CD14-positive monocyte (primary cell): ENCODE measurements around the gene SDK1. TPM values are rescaled to one million over a fixed set of nuclear protein-coding genes. Genes with fewer than 3 reads are reported as not detected.

Experiments
- DNase-seq, 3 donors: peaks; one replicate each; pipeline ENCODE4 v3.0.0-alpha.2; 2011 to 2022
- H2AFZ ChIP-seq: 2 replicates; pipeline ENCODE4 v1.6.0; 2012; ENCODE audit warnings: mild to moderate bottlenecking, low read depth, low read length, inconsistent platforms; ENCODE audit not compliant: insufficient read depth, poor library complexity, severe bottlenecking
- H3K27ac ChIP-seq, 2 donors: 1 replicate in 1 of 2; 2 replicates in 1 of 2; pipeline ENCODE4 v1.5.1; 2012 to 2013; ENCODE audit warnings: low read length in 2 of 2, control low read depth in 1 of 2, inconsistent platforms in 1 of 2, low read depth in 1 of 2, mild to moderate bottlenecking in 1 of 2
- H3K27me3 ChIP-seq, 2 donors: one replicate each; pipeline versions ENCODE4 v1.6.0 to v1.6.1; 2011 to 2013; ENCODE audit warnings: low read length in 2 of 2; ENCODE audit not compliant: control insufficient read depth in 2 of 2, insufficient read depth in 2 of 2
- H3K36me3 ChIP-seq, 2 donors: replicated peaks in 1 of 2; 1 replicate in 1 of 2; 2 replicates in 1 of 2; pipeline versions ENCODE4 v1.5.1 to v1.6.1; 2012 to 2013; ENCODE audit warnings: low read length in 2 of 2, control low read depth in 1 of 2, inconsistent platforms in 1 of 2, mild to moderate bottlenecking in 1 of 2; ENCODE audit not compliant: insufficient read depth in 2 of 2, control insufficient read depth in 1 of 2
- H3K4me1 ChIP-seq, 2 donors: 1 replicate in 1 of 2; 2 replicates in 1 of 2; pipeline versions ENCODE4 v1.5.1 to v1.6.1; 2012 to 2013; ENCODE audit warnings: low read length in 2 of 2, control low read depth in 1 of 2, inconsistent platforms in 1 of 2, mild to moderate bottlenecking in 1 of 2, moderate library complexity in 1 of 2; ENCODE audit not compliant: insufficient read depth in 2 of 2, control insufficient read depth in 1 of 2
- H3K4me2 ChIP-seq: replicated peaks from 2 replicates; pipeline ENCODE3; 2012; ENCODE audit warnings: low read length, moderate library complexity, mild to moderate bottlenecking; ENCODE audit not compliant: poor library complexity, severe bottlenecking; ENCODE audit errors: extremely low read depth
- H3K4me3 ChIP-seq, 3 experiments: fragments of 200-600 bp in 1 of 3; sonication (generic) in 1 of 3; replicated peaks in 1 of 3; 1 replicate in 2 of 3; 2 replicates in 1 of 3; pipeline ENCODE4 v1.5.1; 2011 to 2013; ENCODE audit warnings: low read length in 3 of 3, mild to moderate bottlenecking in 3 of 3, control low read depth in 2 of 3, low read depth in 2 of 3, inconsistent platforms in 1 of 3, moderate library complexity in 1 of 3
- H3K79me2 ChIP-seq: 2 replicates; pipeline ENCODE4 v1.6.0; 2012; ENCODE audit warnings: mild to moderate bottlenecking, control low read depth, inconsistent platforms, low read length, moderate library complexity; ENCODE audit not compliant: insufficient read depth
- H3K9ac ChIP-seq: 2 replicates; pipeline ENCODE4 v1.6.0; 2017; ENCODE audit warnings: low read length, mild to moderate bottlenecking; ENCODE audit not compliant: insufficient read depth, poor library complexity, severe bottlenecking
- H3K9me3 ChIP-seq, 2 donors: replicated peaks in 1 of 2; 1 replicate in 1 of 2; 2 replicates in 1 of 2; pipeline versions ENCODE4 v1.5.1 to v1.6.1; 2012 to 2013; ENCODE audit warnings: low read length in 2 of 2, control low read depth in 1 of 2; ENCODE audit not compliant: control insufficient read depth in 1 of 2, insufficient read depth in 1 of 2
- H4K20me1 ChIP-seq: 2 replicates; pipeline ENCODE4 v1.6.0; 2012; ENCODE audit warnings: mild to moderate bottlenecking, low read length, control low read depth, moderate library complexity; ENCODE audit not compliant: insufficient read depth
- H3K27ac Mint-ChIP-seq, 7 donors: one replicate each; pipeline ENCODE4 v1.8.0; 2020; ENCODE audit warnings: mild to moderate bottlenecking in 7 of 7, mixed read lengths in 7 of 7, moderate library complexity in 6 of 7, inconsistent platforms in 2 of 7
- H3K27me3 Mint-ChIP-seq, 3 donors: one replicate each; pipeline ENCODE4 v1.8.0; 2021 to 2022; ENCODE audit warnings: low read depth in 3 of 3, mild to moderate bottlenecking in 3 of 3, mixed read lengths in 3 of 3, moderate library complexity in 3 of 3, inconsistent platforms in 1 of 3
- H3K36me3 Mint-ChIP-seq, 2 donors: one replicate each; pipeline ENCODE4 v1.8.0; 2020; ENCODE audit warnings: mixed read lengths in 2 of 2, inconsistent platforms in 1 of 2, mild to moderate bottlenecking in 1 of 2
- H3K4me1 Mint-ChIP-seq: one replicate; pipeline ENCODE4 v1.8.0; 2020; ENCODE audit warnings: mild to moderate bottlenecking, mixed read lengths
- H3K4me3 Mint-ChIP-seq, 2 donors: one replicate each; pipeline ENCODE4 v1.8.0; 2020; ENCODE audit warnings: mild to moderate bottlenecking in 2 of 2, mixed read lengths in 2 of 2, moderate library complexity in 1 of 2
- H3K9me3 Mint-ChIP-seq, 7 donors: one replicate each; pipeline ENCODE4 v1.8.0; 2020 to 2022; ENCODE audit warnings: mixed read lengths in 7 of 7, mild to moderate bottlenecking in 6 of 7, moderate library complexity in 6 of 7, inconsistent platforms in 2 of 7
- CTCF ChIP-seq: fragments of 200-600 bp; IDR thresholded peaks from one replicate; pipeline ENCODE4 v1.8.0; 2022; ENCODE audit warnings: antibody characterized with exemption, mild to moderate bottlenecking
- WGBS: methylation state at CpG from one replicate; pipeline ENCODE4 v1.1.5; 2013; ENCODE audit warnings: missing lambda C conversion rate; ENCODE audit not compliant: insufficient coverage; 5-methylcytosine and 5-hydroxymethylcytosine counted together
- intact Hi-C, 2 donors: fragments of 100-400 bp; cut with micrococcal nuclease; formaldehyde crosslinking; loops; one replicate each; pipeline versions ENCODE4 v1.15.0 to v1.15.1; 2023
- polyA plus RNA-seq, 3 donors: library from polyadenylated mRNA; depleted of rRNA in 1 of 3; unstranded in 2 of 3; stranded (reverse) in 1 of 3; fragments of 300-500 nt in 2 of 3; fragments of >200 nt in 1 of 3; fragmentation: Illumina TruSeq in 2 of 3; gene quantifications; 1 replicate in 2 of 3; 2 replicates in 1 of 3; pipeline ENCODE4 v1.2.3, GENCODE V29; 2012 to 2021

Gene SDK1
- polyA plus RNA-seq, 3 donors, result 0.01 TPM; not detected in 2

GRCh38 chr7:4270941-4271715 is 970.1 kb downstream of the SDK1 start:
- WGBS, result 84% methylated on average over 12 of the region's 13 CpGs
- peaks cover 10 to 34% (median 25%) of the 10 kb centered on the region in 7 donors for H3K9me3 Mint-ChIP-seq
- no peaks in the 10 kb centered on the region for H3K4me1 Mint-ChIP-seq

GRCh38 chr7:4271716-4272015 is 970.6 kb downstream of the SDK1 start:
- Mint-ChIP-seq H3K27me3 (peaks cover 3 to 7% (median 4%) of the 10 kb centered on the region in 3 donors), H3K27ac (no peak overlapping the region), H3K4me1 (no peaks in the 10 kb centered on the region), H3K4me3 (no peak overlapping the region), H3K9me3 (peaks cover 11 to 37% (median 27%) of the 10 kb centered on the region in 7 donors), H3K36me3 (no peaks in the 10 kb centered on the region)
- no peak overlapping the region for H2AFZ ChIP-seq
- WGBS, result 83% methylated on average over 9 of the region's 10 CpGs
- no peak overlapping the region for H3K4me2 ChIP-seq
- no peaks in the 10 kb centered on the region for H3K79me2 ChIP-seq
- intact Hi-C loops, result no loop called here
- no peaks in the 10 kb centered on the region for H3K36me3 ChIP-seq
- no peaks in the 10 kb centered on the region for H3K4me1 ChIP-seq
- H3K9ac ChIP-seq, result no peak overlapping the region
- H4K20me1 ChIP-seq, result no peaks in the 10 kb centered on the region
- no peak overlapping the region for H3K27ac ChIP-seq
- H3K27me3 ChIP-seq, result no peaks in the 10 kb centered on the region
- H3K9me3 ChIP-seq, result peaks cover 19 to 33% of the 10 kb centered on the region in 2 donors
- no peak for DNase-seq
- H3K4me3 ChIP-seq, result no peak overlapping the region
- TF ChIP-seq CTCF, result no peak

More at GRCh38 chr7:4270941-4271715, 970.1 kb downstream of the SDK1 start:
- intact Hi-C loops, result no loop called here
- H3K27me3 Mint-ChIP-seq, result peaks cover 2 to 10% (median 9%) of the 10 kb centered on the region in 3 donors
- no peak overlapping the region for H3K27ac Mint-ChIP-seq
- no peak overlapping the region for H3K27ac ChIP-seq
- H3K4me3 Mint-ChIP-seq, result no peak overlapping the region
- H2AFZ ChIP-seq, result no peak overlapping the region
- H3K9me3 ChIP-seq, result peaks cover 19 to 33% of the 10 kb centered on the region in 2 donors
- H3K9ac ChIP-seq, result no peak overlapping the region
- H3K4me2 ChIP-seq, result no peak overlapping the region
- no peak overlapping the region for H3K4me3 ChIP-seq
- no peak for TF ChIP-seq CTCF
- no peaks in the 10 kb centered on the region for H4K20me1 ChIP-seq
- no peak for DNase-seq
- H3K79me2 ChIP-seq, result no peaks in the 10 kb centered on the region
- no peaks in the 10 kb centered on the region for H3K36me3 ChIP-seq
- no peaks in the 10 kb centered on the region for H3K4me1 ChIP-seq
- H3K27me3 ChIP-seq, result no peaks in the 10 kb centered on the region
- H3K36me3 Mint-ChIP-seq, result no peaks in the 10 kb centered on the region
